HEK293 (cell line): ENCODE results near the gene PIK3C2G.

Experiments
- CTCF ChIP-seq: fragments of 450-650 bp; formaldehyde crosslinking; IDR thresholded peaks from 2 replicates; pipeline ENCODE4 v1.5.1; 2016; ENCODE audit warnings: missing biosample characterization, missing genetic modification characterization
- KLF8 ChIP-seq: fragments of 450-650 bp; formaldehyde crosslinking; IDR thresholded peaks from 2 replicates; pipeline ENCODE4 v1.5.1; 2016; ENCODE audit warnings: missing biosample characterization, missing genetic modification characterization
- PRDM2 ChIP-seq: fragments of 450-650 bp; formaldehyde crosslinking; IDR thresholded peaks from 2 replicates; pipeline ENCODE4 v1.5.1; 2016; ENCODE audit warnings: missing biosample characterization, missing genetic modification characterization, borderline replicate concordance
- REST ChIP-seq: fragments of 450-650 bp; formaldehyde crosslinking; IDR thresholded peaks from 2 replicates; pipeline ENCODE4 v1.5.1; 2016; ENCODE audit warnings: missing biosample characterization, missing genetic modification characterization
- SETDB1 ChIP-seq: IDR thresholded peaks from one replicate; pipeline ENCODE4 v1.6.1; 2017; ENCODE audit warnings: mild to moderate bottlenecking, low read length, moderate library complexity, mixed read lengths; ENCODE audit not compliant: insufficient read length
- TCF7L2 ChIP-seq: IDR thresholded peaks from 2 replicates; pipeline ENCODE4 v1.6.1; 2011; ENCODE audit warnings: low read depth, mild to moderate bottlenecking, inconsistent platforms, low read length, moderate library complexity, borderline replicate concordance
- ZBTB7A ChIP-seq: fragments of 450-650 bp; formaldehyde crosslinking; IDR thresholded peaks from 2 replicates; pipeline ENCODE4 v1.5.1; 2016; ENCODE audit warnings: low read depth, missing biosample characterization, missing genetic modification characterization
- ZNF114 ChIP-seq: fragments of 450-650 bp; formaldehyde crosslinking; IDR thresholded peaks from 2 replicates; pipeline ENCODE4 v1.5.0; 2017; ENCODE audit warnings: missing biosample characterization, missing genetic modification characterization
- ZNF121 ChIP-seq: fragments of 450-650 bp; formaldehyde crosslinking; IDR thresholded peaks from 2 replicates; pipeline ENCODE4 v1.5.1; 2016; ENCODE audit warnings: missing biosample characterization, missing genetic modification characterization
- ZNF184 ChIP-seq: fragments of 450-650 bp; IDR thresholded peaks from 2 replicates; pipeline ENCODE4 v1.5.1; 2018; ENCODE audit warnings: missing biosample characterization, mild to moderate bottlenecking, missing genetic modification characterization
- ZNF24 ChIP-seq: fragments of 450-650 bp; formaldehyde crosslinking; IDR thresholded peaks from 2 replicates; pipeline ENCODE4 v1.5.1; 2016; ENCODE audit warnings: missing biosample characterization, missing genetic modification characterization
- ZNF544 ChIP-seq: fragments of 450-650 bp; formaldehyde crosslinking; IDR thresholded peaks from 2 replicates; pipeline ENCODE4 v1.5.0; 2017; ENCODE audit warnings: missing biosample characterization, missing genetic modification characterization
- ZNF658 ChIP-seq: fragments of 450-650 bp; formaldehyde crosslinking; IDR thresholded peaks from 2 replicates; pipeline ENCODE4; 2016; ENCODE audit warnings: missing biosample characterization, missing genetic modification characterization

DNA sequence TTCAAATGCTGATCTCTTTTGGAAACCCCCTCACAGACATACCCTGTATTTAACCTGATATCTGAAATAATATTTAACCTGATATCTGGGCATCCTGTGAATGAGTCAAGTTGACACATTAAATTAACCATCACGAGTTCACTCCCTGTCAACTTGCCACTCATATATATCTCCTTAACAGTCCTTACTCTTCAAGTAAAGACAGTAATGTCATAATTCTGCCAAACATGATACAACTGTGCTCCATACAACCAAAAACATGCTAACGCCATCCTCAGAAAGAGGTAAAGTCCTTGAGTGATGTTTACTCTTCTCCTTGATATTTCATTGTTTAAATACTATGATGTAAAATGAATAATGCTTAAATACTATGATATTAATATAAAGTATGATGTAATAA lies 371.5 kb downstream of the PIK3C2G start:
- TF ChIP-seq ZNF544 (no peak), CTCF (tag by site-specific recombination) (no peak), ZNF184 (tag by site-specific recombination) (no peak), ZBTB7A (tag by site-specific recombination) (no peak), ZNF24 (no peak), REST (no peak), ZNF114 (tag by site-specific recombination) (no peak), TCF7L2 (no peak), KLF8 (tag by site-specific recombination) (no peak), ZNF121 (tag by site-specific recombination) (no peak), ZNF658 (tag by site-specific recombination) (no peak), SETDB1 (no peak), PRDM2 (no peak)
